NT2/D1 (cell line): Measurements from ENCODE around the gene ARMH1.

Experiments used
- SUZ12 ChIP-seq: IDR thresholded peaks from 2 replicates; pipeline ENCODE4 v1.6.1; 2011; ENCODE audit not compliant: insufficient read length, insufficient read depth; ENCODE audit errors: extremely low read depth
- YY1 ChIP-seq: IDR thresholded peaks from 2 replicates; pipeline ENCODE4 v1.6.1; 2011; ENCODE audit not compliant: insufficient read length, insufficient read depth
- ZNF274 ChIP-seq: IDR thresholded peaks from 2 replicates; pipeline ENCODE4 v1.6.1; 2011; ENCODE audit warnings: mild to moderate bottlenecking, low read depth, low read length

DNA sequence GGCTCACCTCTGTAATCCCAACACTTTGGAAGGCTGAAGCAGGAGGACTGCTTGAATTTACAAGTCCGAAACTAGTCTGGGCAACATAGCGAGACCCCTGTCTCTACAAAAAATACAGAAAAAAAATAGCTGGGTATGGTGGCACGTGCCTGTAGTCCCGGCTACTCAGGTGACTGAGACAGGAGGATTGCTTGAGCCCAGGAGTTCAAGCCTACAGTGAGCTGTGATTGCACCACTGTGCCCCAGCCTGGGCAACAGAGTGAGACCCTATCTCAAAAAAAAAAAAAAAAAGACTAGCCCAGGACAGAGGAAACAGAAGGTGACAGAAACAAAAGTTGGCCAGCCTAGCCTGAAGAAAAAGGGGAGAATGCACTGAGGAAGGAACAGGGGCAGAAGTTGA is 21.2 kb downstream of the ARMH1 start:
- no peak for TF ChIP-seq YY1
- TF ChIP-seq ZNF274 = no peak
- TF ChIP-seq SUZ12 = no peak
